ENCODE data around the gene NPEPL1. TPM values are rescaled to one million over a fixed set of nuclear protein-coding genes. Genes with fewer than 3 reads are reported as not detected.

Gene NPEPL1
- total and polyA plus RNA-seq, 2 of the 8 experiments (the other 6 are each of a cell fraction or from before 2014, with no cell fraction given), result 12.4 to 26.8 TPM

GRCh38 chr20:58708246-58708931 is 15.8 kb downstream of the NPEPL1 start (continued):
- no peak for TF ChIP-seq ATF3 (IDR thresholded peaks at IDR 0.05; ENCODE audit: insufficient read depth, low read depth, low read length)

Data from H1 (cell line).